GM21825 (cell line): ENCODE measurements around the gene GRAMD4.

ENCODE experiments used
- ATAC-seq: cut with Tn5 transposase; IDR thresholded peaks from one replicate; pipeline ENCODE4 v1.9.1; 2021; ENCODE audit warnings: mild to moderate bottlenecking, moderate library complexity; ENCODE audit not compliant: unreplicated experiment

Gene GRAMD4

DNA sequence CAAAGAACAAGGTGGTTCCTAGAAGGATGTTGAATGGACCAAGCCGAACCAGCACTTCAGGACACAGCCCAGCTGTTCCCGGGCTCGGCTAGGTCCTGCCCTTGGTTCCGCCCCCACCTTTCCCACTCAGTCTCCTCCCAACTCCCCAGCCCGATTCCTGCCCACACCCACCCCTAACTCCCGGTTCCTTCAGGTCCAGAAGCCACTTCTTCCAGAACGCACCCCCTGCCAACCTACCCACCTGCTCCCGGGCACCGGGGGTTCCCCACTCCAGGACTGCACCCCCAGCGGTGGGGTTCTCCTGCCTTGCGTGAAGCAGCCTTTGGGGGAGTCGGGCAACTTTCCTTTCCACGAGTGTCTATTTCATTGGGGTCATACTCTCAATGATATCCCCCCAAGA, 87.1 kb downstream of the GRAMD4 start:
- ATAC-seq, result no peak

DNA sequence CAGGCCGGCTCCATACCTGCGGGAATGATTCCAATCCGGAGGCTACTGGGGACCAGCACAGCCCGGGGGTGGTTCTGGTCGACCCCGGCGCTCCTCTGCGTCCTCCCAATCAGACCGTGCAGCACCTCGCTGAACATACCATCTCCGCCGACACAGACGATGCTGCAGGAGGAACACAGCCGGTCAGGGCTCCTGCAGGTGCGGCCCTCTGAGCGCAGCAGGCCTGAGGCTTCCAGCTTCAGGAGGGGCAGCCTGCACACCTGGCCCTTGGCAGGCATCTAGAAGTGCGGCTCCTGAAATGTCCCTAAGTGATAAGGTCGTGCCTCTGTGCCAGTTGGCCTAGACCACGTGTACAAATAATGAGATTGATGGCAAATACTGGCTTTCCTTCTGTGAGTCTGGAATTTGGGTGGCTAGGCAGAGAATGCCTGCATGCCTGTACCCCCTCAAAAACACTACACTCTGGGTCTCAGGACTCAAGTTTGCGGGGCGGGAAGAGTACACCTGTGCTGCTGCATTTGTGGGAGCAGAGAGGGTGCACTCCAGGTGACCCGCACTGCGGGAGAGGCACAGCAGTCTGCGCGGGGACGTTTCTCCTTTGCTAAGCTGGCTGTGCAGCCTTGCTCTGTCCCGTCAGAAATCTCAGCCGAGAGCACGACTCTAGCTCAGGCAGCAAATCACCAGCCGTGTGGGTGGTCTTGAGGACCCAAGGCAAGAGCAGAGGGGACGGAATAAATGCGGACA, 87.8 kb downstream of the GRAMD4 start:
- ATAC-seq, result no peak

GRCh38 chr22:46708766-46709330, 88.7 kb downstream of the GRAMD4 start:
- ATAC-seq, result no peak

DNA sequence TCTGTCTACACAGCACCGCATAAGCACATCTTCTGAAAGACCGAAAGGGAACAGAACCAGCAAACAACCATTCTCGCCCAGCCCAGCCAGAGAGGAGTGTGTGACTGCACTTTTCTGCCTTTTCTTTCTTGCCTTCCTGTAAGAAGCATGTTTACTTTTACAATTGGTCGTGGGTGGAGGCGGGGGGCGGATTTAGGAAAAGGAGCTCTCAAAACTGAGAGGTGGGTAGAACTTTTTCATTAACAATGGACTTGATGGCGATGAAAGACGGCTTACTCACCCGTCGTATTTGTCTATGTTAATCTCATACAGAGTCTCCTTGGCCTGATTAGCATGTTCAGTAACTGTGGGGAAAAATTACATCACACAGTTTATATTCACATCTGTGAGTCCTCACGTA, 90.6 kb downstream of the GRAMD4 start:
- no peak for ATAC-seq

- ATAC-seq, result no peak
Measured at GRCh38 chr22:46712288-46712687, 92.1 kb downstream of the GRAMD4 start.

DNA sequence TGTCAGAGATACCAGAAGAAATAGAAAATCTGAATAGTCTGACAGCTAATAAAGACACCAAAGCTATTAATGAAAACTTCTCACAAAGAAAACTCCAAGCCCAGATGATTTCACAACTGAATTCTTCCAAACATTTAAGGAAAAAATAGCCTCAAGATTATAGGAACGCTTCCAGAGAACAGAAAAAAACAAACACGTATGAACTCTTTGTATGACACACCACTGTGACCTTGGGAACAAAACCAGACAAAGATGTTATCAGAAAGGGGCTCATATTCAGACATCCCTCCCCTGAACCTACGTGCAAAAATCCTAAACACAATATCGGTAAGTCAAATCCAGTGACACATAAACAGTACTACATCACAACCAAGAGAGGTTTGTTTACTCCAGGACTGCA, 94.4 kb downstream of the GRAMD4 start:
- ATAC-seq, result no peak

GRCh38 chr22:46719921-46720320, 99.7 kb downstream of the GRAMD4 start:
- ATAC-seq, result no peak

- ATAC-seq, result no peak
Measured at GRCh38 chr22:46721501-46722085, 101.4 kb downstream of the GRAMD4 start.

- no peak for ATAC-seq
Measured at GRCh38 chr22:46723882-46724281, 103.7 kb downstream of the GRAMD4 start.

- no peak for ATAC-seq
Measured at GRCh38 chr22:46725096-46725495, 104.9 kb downstream of the GRAMD4 start.

DNA sequence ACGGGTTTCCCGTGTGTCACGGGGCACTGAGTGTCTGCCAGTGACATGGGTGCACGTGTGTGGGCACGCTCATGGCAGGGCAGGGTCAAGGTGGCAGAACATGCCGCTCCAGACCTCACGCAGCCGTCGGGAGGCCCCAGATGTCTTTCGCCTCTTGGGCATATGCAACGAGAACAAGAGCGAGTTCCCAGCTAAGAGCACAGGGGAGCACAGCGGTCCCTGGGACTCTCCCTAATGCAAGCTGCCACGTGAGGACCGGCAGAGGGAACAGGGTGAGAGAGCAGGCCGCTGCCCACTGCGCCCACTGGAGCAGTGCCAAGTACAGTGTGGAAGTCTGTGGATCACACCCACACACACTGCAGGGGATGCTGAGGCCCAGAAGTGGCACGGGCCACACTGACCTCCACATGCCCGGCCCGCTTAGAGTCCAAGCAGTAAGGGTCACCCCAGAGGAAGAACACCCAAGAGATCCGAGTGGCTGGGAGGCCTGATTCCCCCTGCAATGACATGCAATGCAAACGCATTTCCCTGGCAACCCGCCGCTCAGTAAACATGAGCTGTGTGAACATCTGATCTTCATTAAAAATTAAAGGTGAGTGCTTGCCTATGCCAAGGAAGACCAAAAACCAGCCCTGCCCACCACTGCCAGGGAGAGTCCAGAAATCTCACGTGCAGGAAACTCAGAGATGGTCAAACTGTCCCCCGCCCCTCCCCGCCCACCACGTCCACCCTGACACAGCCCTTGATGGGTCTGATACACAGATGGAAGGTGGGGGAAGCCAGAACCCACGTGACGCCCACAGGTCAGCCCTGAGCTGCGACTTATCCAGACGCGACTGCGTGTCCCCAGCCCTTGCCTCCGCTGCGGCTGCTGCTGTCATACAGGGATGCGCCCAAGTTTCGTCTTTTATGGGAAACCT, 106.1 kb downstream of the GRAMD4 start:
- ATAC-seq, result no peak

DNA sequence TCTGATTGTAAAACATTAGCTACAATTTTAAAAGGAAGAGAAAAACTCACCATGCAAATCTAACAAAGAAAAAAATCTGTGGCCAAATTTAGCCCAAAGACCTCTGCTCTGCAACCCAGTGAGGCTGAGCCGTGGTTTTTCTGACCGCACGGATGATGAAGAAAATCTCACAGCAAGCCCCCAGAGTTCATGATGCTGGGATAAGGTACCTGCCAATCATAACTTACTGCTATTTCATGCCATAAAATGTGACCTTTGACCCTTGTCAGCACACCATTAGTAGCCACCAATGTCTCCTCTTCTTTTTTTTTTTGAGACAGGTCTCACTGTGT, 106.8 kb downstream of the GRAMD4 start:
- no peak for ATAC-seq

GRCh38 chr22:46727813-46728364, 107.7 kb downstream of the GRAMD4 start:
- ATAC-seq, result no peak

DNA sequence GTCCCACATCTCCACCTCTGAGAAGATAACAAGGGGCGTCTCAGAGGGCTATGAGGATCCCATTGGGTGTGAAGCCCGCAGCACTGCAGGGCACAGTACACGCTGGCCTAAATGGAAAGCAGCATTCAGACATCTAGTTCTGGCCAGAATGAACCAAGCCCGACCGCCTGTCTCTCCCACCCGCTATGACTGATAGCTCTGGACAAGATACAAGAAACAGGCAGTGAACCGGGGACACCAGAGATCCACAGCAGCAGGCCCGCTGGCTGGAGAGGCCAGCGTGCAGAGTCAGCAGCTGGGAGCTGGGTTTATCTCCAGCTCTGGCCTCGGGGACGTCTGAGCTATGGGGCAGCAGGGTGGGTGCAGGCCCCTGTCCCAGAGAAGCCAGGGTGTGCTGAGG, 108.3 kb downstream of the GRAMD4 start:
- ATAC-seq, result no peak
